GM19324 (cell line): ENCODE results near the gene PRSS1.
"Not testable (repeated sequence)": the region's sequence is repeated elsewhere in the genome, so short reads cannot be mapped to it uniquely, and the experiment has no call there.

Experiments
- ATAC-seq: cut with Tn5 transposase; IDR thresholded peaks from one replicate; pipeline ENCODE4 v1.9.1; 2021; ENCODE audit warnings: mild to moderate bottlenecking, moderate library complexity; ENCODE audit not compliant: unreplicated experiment, low FRiP score

Gene PRSS1

DNA sequence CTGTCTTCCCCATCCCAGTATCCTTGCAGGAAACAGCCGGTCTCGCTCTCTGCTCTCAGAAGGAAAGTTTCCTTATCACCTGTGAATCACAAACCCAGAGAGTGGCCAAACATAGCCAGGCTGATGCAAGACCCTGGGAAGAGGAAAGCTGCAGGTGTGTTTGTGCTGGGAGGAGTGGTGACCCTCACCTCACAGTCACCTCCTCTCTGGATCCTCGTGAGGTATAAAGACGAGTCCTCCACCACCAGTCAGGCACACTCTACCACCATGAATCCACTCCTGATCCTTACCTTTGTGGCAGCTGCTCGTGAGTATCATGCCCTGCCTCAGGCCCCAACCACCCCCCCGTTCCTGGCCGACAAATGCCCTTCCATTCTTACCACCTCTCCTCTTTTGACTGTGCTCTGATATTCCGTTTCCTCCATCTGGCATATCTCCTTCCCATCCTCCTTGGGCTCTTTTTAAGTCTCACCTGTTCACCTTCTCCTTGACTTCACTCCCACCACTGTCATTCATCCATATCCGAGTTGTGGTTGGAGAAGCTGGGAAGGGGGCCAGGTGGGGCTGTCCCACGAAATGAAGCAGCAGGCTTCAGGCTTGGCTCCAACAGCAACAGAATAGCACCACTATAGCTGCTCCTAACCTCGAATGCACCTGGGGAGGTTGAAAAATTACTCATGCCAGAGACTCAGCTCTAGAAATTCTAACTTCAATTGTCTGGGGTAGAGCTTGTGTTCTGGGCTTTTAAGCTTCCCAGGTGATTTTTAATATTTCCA, at the start of gene PRSS1:
Gene PRSS1, plus strand, starts transcription at position 255 of the 776 bp plus-strand sequence. Its CDS starts 13 bp downstream, at position 268.
- ATAC-seq = no peak

GRCh38 chr7:142700935-142701334, 48.3 kb upstream of the PRSS1 start:
- not testable (repeated sequence) for ATAC-seq

- ATAC-seq = no peak
These were observed 45.5 kb upstream of the PRSS1 start for GRCh38 chr7:142703655-142704305.

DNA sequence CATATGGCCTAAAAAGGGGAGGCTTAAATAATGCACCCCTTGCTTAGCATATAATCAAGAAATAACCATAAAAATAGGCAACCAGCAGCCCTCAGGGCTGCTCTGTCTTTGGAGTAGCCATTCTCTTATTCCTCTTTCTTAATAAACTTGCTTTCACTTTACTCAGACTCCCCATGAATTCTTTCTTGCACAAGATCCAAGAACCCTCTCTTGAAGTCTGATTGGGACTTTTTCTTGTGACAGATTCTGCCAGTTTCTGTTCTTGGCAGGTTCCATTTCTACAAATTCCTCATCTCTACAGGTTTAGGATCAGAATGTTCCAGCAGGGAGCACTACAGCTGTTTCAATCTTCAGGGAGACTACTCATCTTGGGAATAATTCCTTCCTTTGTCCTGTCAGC, 40.5 kb upstream of the PRSS1 start:
- not testable (repeated sequence) for ATAC-seq

GRCh38 chr7:142709921-142710320, 39.4 kb upstream of the PRSS1 start:
- no peak for ATAC-seq

GRCh38 chr7:142711196-142711595, 38.1 kb upstream of the PRSS1 start:
- ATAC-seq = no peak

DNA sequence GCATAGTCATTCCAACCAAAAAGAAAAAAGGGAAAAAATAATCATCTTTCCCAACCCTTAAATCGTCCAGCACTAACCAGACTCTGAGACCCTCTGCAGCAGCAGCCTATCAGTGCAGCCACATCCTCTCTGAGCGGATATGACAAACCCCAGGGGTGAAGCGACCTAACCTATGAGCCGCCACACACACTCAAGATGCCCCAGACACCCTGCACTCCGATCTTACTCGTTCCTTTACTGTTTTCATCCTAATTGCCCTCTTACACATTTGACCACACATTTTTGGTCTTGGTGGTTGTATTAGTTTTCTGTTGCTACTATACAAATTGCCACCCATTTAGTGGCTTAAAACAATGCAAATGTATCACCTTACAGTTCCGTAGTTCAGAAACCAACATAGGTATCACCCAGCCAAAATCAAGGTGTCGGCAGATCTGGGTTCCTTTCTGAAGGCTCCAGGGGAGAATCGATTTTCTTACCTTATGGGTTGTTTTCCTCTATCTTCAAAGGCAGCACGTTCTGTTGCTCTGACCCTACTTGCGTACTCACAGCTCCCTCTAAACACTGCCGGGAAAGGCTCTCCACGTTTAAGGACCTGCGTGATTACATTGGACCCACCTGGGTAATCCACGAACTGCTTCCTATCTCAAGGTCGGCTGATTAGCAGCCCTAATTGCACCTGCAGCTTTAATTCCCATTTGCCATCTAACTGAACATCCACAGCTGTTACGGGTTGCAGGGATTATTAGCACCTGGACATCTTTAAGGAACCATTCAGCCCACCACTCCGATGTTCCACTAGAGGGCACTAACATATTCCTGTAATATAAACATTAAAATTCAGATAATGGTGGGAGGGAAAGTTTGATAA, 37.3 kb upstream of the PRSS1 start:
- no peak for ATAC-seq

- no peak for ATAC-seq
These were observed 36.7 kb upstream of the PRSS1 start for GRCh38 chr7:142712617-142712957.

DNA sequence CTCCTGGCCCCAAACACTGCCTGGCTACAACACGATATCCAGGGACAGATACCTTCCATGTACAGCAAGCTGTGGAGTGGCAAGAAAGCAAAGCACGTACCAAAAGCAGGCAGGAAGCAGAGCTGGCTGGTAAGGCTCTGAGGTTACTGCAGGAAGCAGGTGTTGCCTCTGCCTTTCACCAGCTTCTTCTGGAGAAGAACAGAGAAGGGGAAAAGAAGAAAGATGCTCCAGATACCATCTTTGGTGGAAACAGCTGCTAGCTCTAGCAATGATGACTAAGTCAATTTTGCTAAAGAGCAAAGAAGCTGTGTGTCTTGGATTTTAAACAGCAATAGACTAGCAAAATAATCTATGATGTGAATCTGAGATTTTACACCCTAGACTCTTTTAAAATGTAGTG, 34.9 kb upstream of the PRSS1 start:
- no peak for ATAC-seq

GRCh38 chr7:142716596-142716995, 32.7 kb upstream of the PRSS1 start:
- no peak for ATAC-seq

DNA sequence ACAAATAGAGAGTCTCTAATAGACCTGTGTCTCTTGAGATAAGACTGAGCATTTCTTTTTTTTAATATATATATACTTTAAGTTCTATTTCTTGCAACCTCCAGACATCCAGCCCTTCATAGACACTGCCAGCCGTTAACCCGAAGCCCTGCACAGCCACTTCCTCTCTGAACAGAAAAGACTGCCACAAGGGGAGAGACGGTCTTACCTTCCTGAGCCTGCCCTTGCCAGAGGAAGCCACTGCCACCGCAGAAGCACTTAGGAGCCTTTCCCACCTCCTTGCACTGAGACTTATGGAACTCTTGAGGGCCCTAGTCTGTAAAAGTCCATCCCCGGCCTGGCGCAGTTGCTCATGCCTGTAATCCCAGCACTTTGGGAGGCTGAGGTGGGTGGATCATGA, 31.8 kb upstream of the PRSS1 start:
- no peak for ATAC-seq

DNA sequence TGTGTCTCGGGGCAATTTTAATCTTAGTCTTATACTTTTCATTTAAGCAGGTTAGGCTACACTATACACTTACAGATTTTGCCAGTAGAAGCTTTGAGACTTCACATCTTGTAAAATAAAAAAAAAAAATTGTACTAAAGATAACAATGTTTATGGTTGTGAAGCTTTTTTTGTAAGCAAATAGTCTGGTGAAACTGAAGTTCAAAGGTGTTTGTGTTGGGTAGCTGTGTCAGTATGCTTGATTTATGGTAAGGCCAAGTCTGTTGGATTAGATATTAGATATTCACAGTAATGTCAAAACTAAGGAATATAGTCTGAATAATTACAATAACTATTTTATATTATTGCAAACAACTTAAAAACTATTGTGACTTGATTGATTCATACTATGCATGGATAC, 31.0 kb upstream of the PRSS1 start:
- no peak for ATAC-seq

- ATAC-seq = no peak
These were observed 29.0 kb upstream of the PRSS1 start for GRCh38 chr7:142720172-142720773.

DNA sequence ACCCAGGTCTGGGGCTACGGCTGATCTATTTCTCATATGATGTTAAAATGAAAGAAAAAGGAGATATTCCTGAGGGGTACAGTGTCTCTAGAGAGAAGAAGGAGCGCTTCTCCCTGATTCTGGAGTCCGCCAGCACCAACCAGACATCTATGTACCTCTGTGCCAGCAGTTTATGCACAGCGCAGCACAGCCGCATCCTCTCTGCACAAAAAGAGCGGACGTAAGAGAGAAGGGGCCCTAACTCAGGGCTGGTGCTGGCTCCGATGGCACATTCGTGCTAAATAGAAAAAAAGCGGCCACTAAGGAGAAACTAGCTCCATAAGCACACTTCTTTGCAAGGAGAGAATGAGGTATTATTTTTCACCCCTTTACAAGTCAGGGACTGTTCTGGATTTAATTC, 28.3 kb upstream of the PRSS1 start:
- ATAC-seq = no peak

GRCh38 chr7:142722248-142722794, 27.0 kb upstream of the PRSS1 start:
- ATAC-seq = no peak

- ATAC-seq = peak; percentile 74
These were observed 16.0 kb upstream of the PRSS1 start for GRCh38 chr7:142733271-142733670.

GRCh38 chr7:142739923-142740492, 9.3 kb upstream of the PRSS1 start:
- ATAC-seq = peak; percentile 89

DNA sequence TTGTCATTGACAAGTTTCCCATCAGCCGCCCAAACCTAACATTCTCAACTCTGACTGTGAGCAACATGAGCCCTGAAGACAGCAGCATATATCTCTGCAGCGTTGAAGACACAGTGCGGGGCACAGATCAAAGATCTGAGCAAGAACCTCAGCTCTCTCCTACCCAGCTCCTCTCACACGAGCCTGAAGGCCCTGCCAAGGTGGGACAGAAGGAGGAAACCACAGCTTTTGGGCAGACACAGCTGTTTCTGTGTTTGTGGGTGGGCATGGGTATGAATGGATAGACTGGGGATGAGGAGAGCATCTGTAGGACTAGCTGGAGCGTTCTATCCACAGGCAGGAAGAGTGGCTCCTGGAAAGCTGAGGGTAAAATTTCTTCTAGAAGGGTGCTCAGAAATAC, 8.5 kb upstream of the PRSS1 start:
- no peak for ATAC-seq

GRCh38 chr7:142741932-142742331, 7.3 kb upstream of the PRSS1 start:
- not testable (repeated sequence) for ATAC-seq

DNA sequence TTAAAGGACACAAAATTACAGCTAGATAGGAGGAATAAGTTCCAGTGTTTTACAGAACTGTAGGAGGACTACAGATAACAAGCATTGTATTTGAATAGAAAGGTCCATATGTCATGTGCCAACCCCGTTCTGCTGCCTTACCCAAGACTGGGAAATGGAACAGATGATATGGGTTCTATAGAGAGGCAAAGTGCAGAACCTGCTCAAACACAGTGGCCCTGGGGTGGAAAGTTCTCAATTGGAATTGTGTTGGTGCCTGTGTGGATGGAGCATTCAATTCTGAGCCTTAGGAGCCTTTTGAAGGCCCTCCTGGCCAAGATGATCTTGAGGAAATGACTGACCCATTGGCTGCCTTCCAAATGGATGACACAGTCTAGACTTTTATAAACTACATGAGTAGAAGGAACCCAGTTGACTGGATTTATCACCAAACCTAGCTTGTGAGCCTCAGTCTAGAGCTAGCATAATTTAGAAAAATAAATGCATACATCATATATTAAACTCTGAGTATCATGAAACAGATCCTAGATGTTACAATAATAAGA, 4.1 kb upstream of the PRSS1 start:
- ATAC-seq = no peak
